ENCODE data around the gene MS4A6A.
A peak's percentile ranks its signal among the peaks of the same experiment; 100 is the strongest.

The MS4A6A gene

DNA sequence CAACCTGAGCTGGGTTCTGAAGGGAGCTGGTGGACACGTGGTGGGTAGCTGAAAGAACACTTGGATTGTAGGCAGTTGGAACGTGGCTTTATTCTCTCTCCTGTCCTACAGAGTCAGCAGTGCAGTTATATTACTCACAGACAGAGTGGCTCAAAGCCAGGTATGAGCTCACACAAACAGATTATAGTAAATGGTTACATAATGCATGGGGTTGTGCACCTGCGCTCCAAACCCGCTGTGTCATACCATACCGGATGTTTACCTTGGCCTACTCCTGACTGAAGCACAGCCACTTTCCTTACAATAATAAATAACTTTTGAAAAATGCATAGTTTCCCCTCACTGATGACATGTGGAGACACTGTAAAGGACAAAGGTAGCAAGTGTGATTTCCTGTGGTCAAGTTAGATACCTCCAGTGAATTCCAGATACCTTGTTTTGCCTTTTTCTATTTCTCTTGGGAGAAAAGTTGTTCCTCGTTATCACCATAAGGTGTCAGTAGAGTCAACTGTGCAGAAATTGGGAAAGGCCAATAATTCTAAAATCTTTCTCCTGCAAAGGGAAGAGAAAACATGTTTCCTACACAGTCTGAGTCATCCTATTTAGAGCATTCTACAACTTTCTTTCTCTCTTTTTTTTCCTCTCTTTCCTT is 13.5 kb downstream of the MS4A6A start:
- TF ChIP-seq, protein P1, sequence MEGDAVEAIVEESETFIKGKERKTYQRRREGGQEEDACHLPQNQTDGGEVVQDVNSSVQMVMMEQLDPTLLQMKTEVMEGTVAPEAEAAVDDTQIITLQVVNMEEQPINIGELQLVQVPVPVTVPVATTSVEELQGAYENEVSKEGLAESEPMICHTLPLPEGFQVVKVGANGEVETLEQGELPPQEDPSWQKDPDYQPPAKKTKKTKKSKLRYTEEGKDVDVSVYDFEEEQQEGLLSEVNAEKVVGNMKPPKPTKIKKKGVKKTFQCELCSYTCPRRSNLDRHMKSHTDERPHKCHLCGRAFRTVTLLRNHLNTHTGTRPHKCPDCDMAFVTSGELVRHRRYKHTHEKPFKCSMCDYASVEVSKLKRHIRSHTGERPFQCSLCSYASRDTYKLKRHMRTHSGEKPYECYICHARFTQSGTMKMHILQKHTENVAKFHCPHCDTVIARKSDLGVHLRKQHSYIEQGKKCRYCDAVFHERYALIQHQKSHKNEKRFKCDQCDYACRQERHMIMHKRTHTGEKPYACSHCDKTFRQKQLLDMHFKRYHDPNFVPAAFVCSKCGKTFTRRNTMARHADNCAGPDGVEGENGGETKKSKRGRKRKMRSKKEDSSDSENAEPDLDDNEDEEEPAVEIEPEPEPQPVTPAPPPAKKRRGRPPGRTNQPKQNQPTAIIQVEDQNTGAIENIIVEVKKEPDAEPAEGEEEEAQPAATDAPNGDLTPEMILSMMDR (IDR thresholded peaks at IDR 0.05; ENCODE audit: insufficient read depth, low read length, poor library complexity, severe bottlenecking): peak; percentile 39
- Histone ChIP-seq H3K4me3 (replicated peaks; ENCODE audit: low read depth, low read length) (no peak overlapping the region), H3K36me3 (ENCODE audit: control insufficient read depth, insufficient read depth, low read length) (no peaks in the 10 kb centered on the region), H3K27me3 (replicated peaks; ENCODE audit: control insufficient read depth, insufficient read depth, low read length) (no peaks in the 10 kb centered on the region)
- DNase-seq (ENCODE audit: extremely low read depth, insufficient read length): peak; percentile 38

- H3K27me3 ChIP-seq (replicated peaks; ENCODE audit: control insufficient read depth, insufficient read depth, low read length): no peaks in the 10 kb centered on the region
- DNase-seq (ENCODE audit: extremely low read depth, insufficient read length): peak; percentile 30
- no peak overlapping the region for H3K4me3 ChIP-seq (replicated peaks; ENCODE audit: low read depth, low read length)
- no peaks in the 10 kb centered on the region for H3K36me3 ChIP-seq (ENCODE audit: control insufficient read depth, insufficient read depth, low read length)
- TF ChIP-seq, protein P1 (IDR thresholded peaks at IDR 0.05; ENCODE audit: insufficient read depth, low read length, poor library complexity, severe bottlenecking): no peak
Measured at GRCh38 chr11:60168306-60168705, 14.6 kb downstream of the MS4A6A start.

GRCh38 chr11:60165951-60166350 is 16.9 kb downstream of the MS4A6A start:
- TF ChIP-seq, protein P1 (IDR thresholded peaks at IDR 0.05; ENCODE audit: insufficient read depth, low read length, poor library complexity, severe bottlenecking): no peak
- Histone ChIP-seq H3K27me3 (replicated peaks; ENCODE audit: control insufficient read depth, insufficient read depth, low read length) (no peaks in the 10 kb centered on the region; the same call in 1 of the 2 replicates), H3K4me3 (replicated peaks; ENCODE audit: low read depth, low read length) (no peak overlapping the region), H3K36me3 (ENCODE audit: control insufficient read depth, insufficient read depth, low read length) (no peaks in the 10 kb centered on the region)
- no peak for DNase-seq (ENCODE audit: extremely low read depth, insufficient read length)

GRCh38 chr11:60165538-60165937 is 17.3 kb downstream of the MS4A6A start:
- Histone ChIP-seq H3K36me3 (ENCODE audit: control insufficient read depth, insufficient read depth, low read length) (no peaks in the 10 kb centered on the region), H3K4me3 (replicated peaks; ENCODE audit: low read depth, low read length) (no peak overlapping the region), H3K27me3 (replicated peaks; ENCODE audit: control insufficient read depth, insufficient read depth, low read length) (no peaks in the 10 kb centered on the region; the same call in 1 of the 2 replicates)
- TF ChIP-seq, protein P1 (IDR thresholded peaks at IDR 0.05; ENCODE audit: insufficient read depth, low read length, poor library complexity, severe bottlenecking): no peak
- no peak for DNase-seq (ENCODE audit: extremely low read depth, insufficient read length)

DNA sequence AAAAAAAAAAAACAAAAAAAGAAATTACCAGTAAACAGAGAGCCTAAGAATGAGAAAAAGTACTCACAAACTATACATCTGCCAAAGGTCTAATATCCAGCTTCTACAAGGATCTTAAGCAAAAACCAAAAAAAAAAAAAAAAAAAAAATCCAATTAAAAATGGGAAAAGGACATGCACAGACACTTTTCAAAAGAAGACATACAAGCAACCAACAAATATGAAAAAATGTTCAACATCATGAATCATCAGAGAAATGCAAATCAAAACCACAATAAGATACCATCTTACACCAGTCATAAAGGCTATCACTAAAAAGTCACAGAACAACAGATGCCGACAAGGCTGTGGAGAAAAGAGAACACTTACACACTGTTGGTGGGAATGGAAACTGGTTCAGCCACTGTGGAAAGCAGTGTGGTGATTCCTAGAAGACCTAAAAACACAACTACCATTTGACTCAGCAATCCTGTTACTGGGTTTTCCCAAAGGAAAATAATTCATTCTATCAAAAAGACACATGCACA is 18.3 kb downstream of the MS4A6A start:
- Histone ChIP-seq H3K4me3 (replicated peaks; ENCODE audit: low read depth, low read length) (no peak overlapping the region), H3K36me3 (ENCODE audit: control insufficient read depth, insufficient read depth, low read length) (no peaks in the 10 kb centered on the region), H3K27me3 (replicated peaks; ENCODE audit: control insufficient read depth, insufficient read depth, low read length) (no peaks in the 10 kb centered on the region; the same call in 1 of the 2 replicates)
- DNase-seq (ENCODE audit: extremely low read depth, insufficient read length): no peak
- TF ChIP-seq, protein P1 (IDR thresholded peaks at IDR 0.05; ENCODE audit: insufficient read depth, low read length, poor library complexity, severe bottlenecking): no peak

Measured in GM06990 (cell line).